ENCODE measurements around the gene HMGCL. TPM values are rescaled to one million over a fixed set of nuclear protein-coding genes. Genes with fewer than 3 reads are reported as not detected.
"Not testable (repeated sequence)": the region's sequence is repeated elsewhere in the genome, so short reads cannot be mapped to it uniquely, and the experiment has no call there.

HMGCL gene
- total and polyA plus RNA-seq, 12 donors: 38.8 to 134 (median 84.1) TPM

GRCh38 chr1:23848673-23849616 is 23.7 kb upstream of the HMGCL start:
- H3K36me3 ChIP-seq (replicated peaks in 1 of 2): peaks cover 0 to 24% of the 10 kb centered on the region in 2 donors
- 87 to 91% (median 90%) methylated on average over 12 of the region's 12 CpGs for WGBS, 4 donors
- TF ChIP-seq POLR2A (IDR thresholded peaks at IDR 0.05): no peak
- TF ChIP-seq, protein P1, sequence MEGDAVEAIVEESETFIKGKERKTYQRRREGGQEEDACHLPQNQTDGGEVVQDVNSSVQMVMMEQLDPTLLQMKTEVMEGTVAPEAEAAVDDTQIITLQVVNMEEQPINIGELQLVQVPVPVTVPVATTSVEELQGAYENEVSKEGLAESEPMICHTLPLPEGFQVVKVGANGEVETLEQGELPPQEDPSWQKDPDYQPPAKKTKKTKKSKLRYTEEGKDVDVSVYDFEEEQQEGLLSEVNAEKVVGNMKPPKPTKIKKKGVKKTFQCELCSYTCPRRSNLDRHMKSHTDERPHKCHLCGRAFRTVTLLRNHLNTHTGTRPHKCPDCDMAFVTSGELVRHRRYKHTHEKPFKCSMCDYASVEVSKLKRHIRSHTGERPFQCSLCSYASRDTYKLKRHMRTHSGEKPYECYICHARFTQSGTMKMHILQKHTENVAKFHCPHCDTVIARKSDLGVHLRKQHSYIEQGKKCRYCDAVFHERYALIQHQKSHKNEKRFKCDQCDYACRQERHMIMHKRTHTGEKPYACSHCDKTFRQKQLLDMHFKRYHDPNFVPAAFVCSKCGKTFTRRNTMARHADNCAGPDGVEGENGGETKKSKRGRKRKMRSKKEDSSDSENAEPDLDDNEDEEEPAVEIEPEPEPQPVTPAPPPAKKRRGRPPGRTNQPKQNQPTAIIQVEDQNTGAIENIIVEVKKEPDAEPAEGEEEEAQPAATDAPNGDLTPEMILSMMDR (IDR thresholded peaks at IDR 0.05): no peak
- intact Hi-C loops (cut with DNase I): no loop called here
- DNase-seq: no peak
- H3K4me1 ChIP-seq (replicated peaks in 1 of 2): no peaks in the 10 kb centered on the region
- no peaks in the 10 kb centered on the region for H3K27me3 ChIP-seq
- H3K4me3 ChIP-seq: no peak overlapping the region
- no peaks in the 10 kb centered on the region for H3K9me3 ChIP-seq (replicated peaks in 1 of 3)
- H3K27ac ChIP-seq: no peak overlapping the region

DNA sequence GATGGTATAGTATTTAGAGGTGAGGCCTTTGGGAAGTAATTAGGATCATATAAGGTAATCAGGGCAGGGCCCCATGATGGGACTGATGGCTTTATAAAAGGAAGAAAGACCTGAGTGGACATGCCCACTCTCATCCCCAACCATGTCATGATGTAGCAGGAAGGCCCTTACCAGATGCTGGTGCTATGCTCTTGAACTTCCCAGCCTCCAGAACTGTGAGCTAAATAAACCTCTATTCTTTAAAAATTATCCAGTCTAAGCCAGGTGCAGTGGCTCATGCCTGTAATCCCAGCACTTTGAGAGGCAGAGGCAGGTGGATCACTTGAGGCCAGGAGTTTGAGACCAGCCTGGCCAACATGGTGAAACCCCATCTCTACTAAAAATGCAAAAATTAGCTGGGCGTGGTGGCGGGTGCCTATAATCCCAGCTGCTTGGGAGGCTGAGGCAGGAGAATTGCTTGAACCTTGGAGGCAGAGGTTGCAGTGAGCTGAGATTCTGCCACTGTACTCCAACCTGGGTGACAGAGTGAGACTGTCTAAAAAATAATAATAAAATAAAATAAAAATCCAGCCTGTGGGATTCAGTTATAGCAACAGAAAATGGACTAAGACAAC is 22.4 kb upstream of the HMGCL start:
- intact Hi-C loops (cut with DNase I); DNase-seq; H3K27ac ChIP-seq; H3K4me1 ChIP-seq (replicated peaks in 1 of 2); H3K27me3 ChIP-seq; H3K4me3 ChIP-seq; H3K9me3 ChIP-seq (replicated peaks in 1 of 3): not testable (repeated sequence)
- peaks cover 0 to 24% of the 10 kb centered on the region in 2 donors for H3K36me3 ChIP-seq (replicated peaks in 1 of 2)
- 83 to 100% (median 98%) methylated on average over 2 of the region's 2 CpGs for WGBS, 4 donors

GRCh38 chr1:23845163-23845562 is 19.9 kb upstream of the HMGCL start:
- WGBS, 4 donors: 96 to 97% (median 96%) methylated on average over 2 of the region's 2 CpGs
- no peak for TF ChIP-seq POLR2A (IDR thresholded peaks at IDR 0.05)
- TF ChIP-seq, protein P1 (IDR thresholded peaks at IDR 0.05): no peak
- intact Hi-C loops (cut with DNase I): no loop called here
- Histone ChIP-seq H3K27ac (no peak overlapping the region), H3K4me1 (replicated peaks in 1 of 2) (no peaks in the 10 kb centered on the region), H3K27me3 (no peaks in the 10 kb centered on the region), H3K4me3 (no peak overlapping the region), H3K36me3 (replicated peaks in 1 of 2) (peaks cover 0 to 24% of the 10 kb centered on the region in 2 donors), H3K9me3 (replicated peaks in 1 of 3) (no peaks in the 10 kb centered on the region)
- DNase-seq: no peak

GRCh38 chr1:23843644-23844043 is 18.4 kb upstream of the HMGCL start:
- WGBS, 4 donors: 87 to 94% (median 89%) methylated on average over 5 of the region's 5 CpGs
- TF ChIP-seq, protein P1 (IDR thresholded peaks at IDR 0.05): no peak
- TF ChIP-seq POLR2A (IDR thresholded peaks at IDR 0.05): no peak
- H3K27me3 ChIP-seq: no peaks in the 10 kb centered on the region
- no peaks in the 10 kb centered on the region for H3K9me3 ChIP-seq (replicated peaks in 1 of 3)
- H3K36me3 ChIP-seq (replicated peaks in 1 of 2): peaks cover 0 to 24% of the 10 kb centered on the region in 2 donors
- H3K4me1 ChIP-seq (replicated peaks in 1 of 2): no peaks in the 10 kb centered on the region
- intact Hi-C loops (cut with DNase I): no loop called here
- H3K27ac ChIP-seq: no peak overlapping the region
- no peak overlapping the region for H3K4me3 ChIP-seq
- no peak for DNase-seq
